GM19193 (cell line): Measurements from ENCODE around the gene THAP3.

Source experiments
- POLR2A ChIP-seq: IDR thresholded peaks from 4 replicates; pipeline ENCODE4 v1.6.1; 2011; ENCODE audit not compliant: insufficient read depth, insufficient read length; ENCODE audit errors: extremely low read depth

Gene THAP3

GRCh38 chr1:6660415-6661049 lies 35.9 kb downstream of the THAP3 start:
- TF ChIP-seq POLR2A: no peak

- no peak for TF ChIP-seq POLR2A
Observed at GRCh38 chr1:6666696-6667095, 42.0 kb downstream of the THAP3 start.

GRCh38 chr1:6667139-6667538 lies 42.5 kb downstream of the THAP3 start:
- no peak for TF ChIP-seq POLR2A

- no peak for TF ChIP-seq POLR2A
Observed at GRCh38 chr1:6668503-6668902, 43.8 kb downstream of the THAP3 start.

GRCh38 chr1:6672558-6672957 lies 47.9 kb downstream of the THAP3 start:
- TF ChIP-seq POLR2A: no peak

GRCh38 chr1:6673816-6674398 lies 49.2 kb downstream of the THAP3 start:
- TF ChIP-seq POLR2A: no peak

- TF ChIP-seq POLR2A: no peak
Observed at GRCh38 chr1:6674771-6675170, 50.1 kb downstream of the THAP3 start.

GRCh38 chr1:6675941-6676340 lies 51.3 kb downstream of the THAP3 start:
- TF ChIP-seq POLR2A: no peak
